ENCODE measurements around the gene DHX35. TPM values are rescaled to one million over a fixed set of nuclear protein-coding genes. Genes with fewer than 3 reads are reported as not detected.

The DHX35 gene
- total and polyA plus RNA-seq, 10 of the 15 experiments (the other 5 are each of a cell fraction or from before 2014, with no cell fraction given): 4.3 to 21.6 (median 14.9) TPM

- H3K9me3 ChIP-seq (replicated peaks; ENCODE audit: control insufficient read depth, insufficient read depth, low read length): no peaks in the 10 kb centered on the region
- no peak overlapping the region for H2AFZ ChIP-seq (ENCODE audit: control insufficient read depth, low read depth, low read length)
- H4K20me1 ChIP-seq (ENCODE audit: control insufficient read depth, insufficient read depth): no peaks in the 10 kb centered on the region
- H3K4me1 ChIP-seq (ENCODE audit: control insufficient read depth, insufficient read depth, low read length): no peaks in the 10 kb centered on the region
- 99% methylated on average over 3 of the region's 3 CpGs for WGBS (ENCODE audit: insufficient coverage, insufficient replicate concordance, low lambda C conversion rate, missing lambda C conversion rate)
- BruUV-seq (replicated peaks): no TSS peak
- ChIA-PET SMC1A (ENCODE audit: uncharacterized antibody, unreplicated experiment) (interaction anchor here (2.0 kb wide), 1 partner anchor 10 kb away, joined by 6 read pairs; no protein-coding TSS in a partner anchor), CTCF (interaction anchor here (0.7 to 2.4 kb wide), 3 partner anchors 10 to 102 kb away, joined by 3 to 13 read pairs (median 4); no protein-coding TSS in a partner anchor), RAD21 (ENCODE audit: unreplicated experiment) (interaction anchor here (1.0 kb wide), 1 partner anchor 10 kb away, joined by 3 read pairs; no protein-coding TSS in a partner anchor), POLR2A (no interaction called here)
- intact Hi-C loops (cut with micrococcal nuclease; ENCODE audit: unreplicated experiment) (no loop called here), in situ Hi-C loops (cut with MboI) (no loop called here)
- H3K4me2 ChIP-seq (ENCODE audit: control insufficient read depth, insufficient read depth): no peak overlapping the region
- no peak overlapping the region for H3K27ac ChIP-seq (ENCODE audit: control insufficient read depth, insufficient read depth)
- no peaks in the 10 kb centered on the region for H3K79me2 ChIP-seq (ENCODE audit: control insufficient read depth, insufficient read depth, low read length)
- ATAC-seq (no peak), DNase-seq (ENCODE audit: low read depth, low spot score) (no peak), FAIRE-seq (no peak)
- TF ChIP-seq ATF2 (IDR thresholded peaks at IDR 0.05; ENCODE audit: low read length) (no peak), RELB (IDR thresholded peaks at IDR 0.05; ENCODE audit: low read depth) (no peak), POU2F2 (IDR thresholded peaks at IDR 0.05; ENCODE audit: borderline replicate concordance, low read depth, low read length) (no peak), HSF1 (IDR thresholded peaks at IDR 0.05; ENCODE audit: low read depth, low read length) (no peak), KAT2A (conservative IDR thresholded peaks at IDR 0.05; ENCODE audit: control insufficient read depth, low read depth, low read length) (no peak)
- H3K4me3 ChIP-seq: no peak overlapping the region
- H3K9ac ChIP-seq (ENCODE audit: control insufficient read depth, insufficient read depth, low read length): no peak overlapping the region
- H3K27me3 ChIP-seq (replicated peaks in 1 of 2; ENCODE audit: control insufficient read depth in 2 of 2, insufficient read depth in 2 of 2, low read length in 1 of 2): no peaks in the 10 kb centered on the region
- peaks cover 9 to 14% of the 10 kb centered on the region in 2 experiments for H3K36me3 ChIP-seq (ENCODE audit: control insufficient read depth in 2 of 2, insufficient read depth in 2 of 2, low read length in 1 of 2)
These were observed 77.1 kb downstream of the DHX35 start for GRCh38 chr20:39039261-39039660.
